ENCODE data around the gene AK3.

DNA sequence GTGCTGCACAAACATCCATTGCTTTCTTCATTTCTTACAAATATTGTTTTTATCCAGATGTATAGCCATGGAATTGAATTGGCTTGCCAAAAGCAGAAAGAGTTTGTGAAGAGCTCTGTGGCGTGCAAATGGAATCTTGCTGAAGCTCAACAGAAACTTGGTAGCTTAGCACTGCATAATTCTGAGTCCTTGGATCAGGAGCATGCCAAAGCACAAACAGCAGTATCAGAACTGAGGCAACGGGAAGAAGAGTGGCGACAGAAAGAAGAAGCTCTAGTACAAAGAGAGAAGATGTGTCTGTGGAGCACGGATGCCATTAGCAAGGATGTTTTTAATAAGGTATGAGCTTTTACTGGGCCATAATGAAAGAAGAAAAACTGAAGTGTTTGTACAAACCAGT lies 56.2 kb downstream of the AK3 start:
- TF ChIP-seq, protein P1, sequence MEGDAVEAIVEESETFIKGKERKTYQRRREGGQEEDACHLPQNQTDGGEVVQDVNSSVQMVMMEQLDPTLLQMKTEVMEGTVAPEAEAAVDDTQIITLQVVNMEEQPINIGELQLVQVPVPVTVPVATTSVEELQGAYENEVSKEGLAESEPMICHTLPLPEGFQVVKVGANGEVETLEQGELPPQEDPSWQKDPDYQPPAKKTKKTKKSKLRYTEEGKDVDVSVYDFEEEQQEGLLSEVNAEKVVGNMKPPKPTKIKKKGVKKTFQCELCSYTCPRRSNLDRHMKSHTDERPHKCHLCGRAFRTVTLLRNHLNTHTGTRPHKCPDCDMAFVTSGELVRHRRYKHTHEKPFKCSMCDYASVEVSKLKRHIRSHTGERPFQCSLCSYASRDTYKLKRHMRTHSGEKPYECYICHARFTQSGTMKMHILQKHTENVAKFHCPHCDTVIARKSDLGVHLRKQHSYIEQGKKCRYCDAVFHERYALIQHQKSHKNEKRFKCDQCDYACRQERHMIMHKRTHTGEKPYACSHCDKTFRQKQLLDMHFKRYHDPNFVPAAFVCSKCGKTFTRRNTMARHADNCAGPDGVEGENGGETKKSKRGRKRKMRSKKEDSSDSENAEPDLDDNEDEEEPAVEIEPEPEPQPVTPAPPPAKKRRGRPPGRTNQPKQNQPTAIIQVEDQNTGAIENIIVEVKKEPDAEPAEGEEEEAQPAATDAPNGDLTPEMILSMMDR (IDR thresholded peaks at IDR 0.05) = no peak
- no peak for TF ChIP-seq POLR2A (IDR thresholded peaks at IDR 0.05)
